PC-3 (cell line): ENCODE measurements around the gene ATP1B3.

Experiments
- CTCF ChIP-seq: fragments of 300-600 bp; sonication (generic); conservative IDR thresholded peaks from 2 replicates; pipeline ENCODE4 v1.5.1; 2017; ENCODE audit warnings: antibody characterized with exemption, low read depth, mild to moderate bottlenecking, low read length
- EZH2 ChIP-seq: fragments of 300-600 bp; sonication (generic); IDR thresholded peaks from one replicate; pipeline ENCODE4 v1.6.1; 2017; ENCODE audit warnings: antibody characterized with exemption, mild to moderate bottlenecking, low read length; ENCODE audit not compliant: unreplicated experiment
- EZH2phosphoT487 ChIP-seq: fragments of 300-600 bp; sonication (generic); IDR thresholded peaks from 2 replicates; pipeline ENCODE4 v1.6.1; 2018; ENCODE audit warnings: mild to moderate bottlenecking, antibody characterized with exemption, low read length, borderline replicate concordance

GRCh38 chr3:141942006-141942405, 65.6 kb downstream of the ATP1B3 start:
- no peak for TF ChIP-seq CTCF
- TF ChIP-seq EZH2phosphoT487: no peak
- no peak for TF ChIP-seq EZH2
